Liver (tissue), 9 donors: Measurements from ENCODE around the gene TMEM167A. TPM values are rescaled to one million over a fixed set of nuclear protein-coding genes. Genes with fewer than 3 reads are reported as not detected.

Experiments used
- DNase-seq: peaks from one replicate; pipeline ENCODE4 v3.0.0-alpha.2; 2017; ENCODE audit warnings: low spot score
- H3K27ac ChIP-seq, 2 donors: one replicate each; pipeline ENCODE4 v1.7.0; 2013; ENCODE audit warnings: inconsistent platforms in 2 of 2, low read length in 2 of 2, control low read depth in 1 of 2, low read depth in 1 of 2, mild to moderate bottlenecking in 1 of 2
- H3K27me3 ChIP-seq, 4 donors: one replicate each; pipeline versions ENCODE4 v1.6.1 to v1.7.0; 2013; ENCODE audit warnings: low read length in 3 of 4, inconsistent platforms in 1 of 4, mild to moderate bottlenecking in 1 of 4, moderate library complexity in 1 of 4; ENCODE audit not compliant: control insufficient read depth in 4 of 4, insufficient read depth in 4 of 4
- H3K36me3 ChIP-seq, 4 donors: one replicate each; pipeline versions ENCODE4 v1.6.1 to v1.7.0; 2013; ENCODE audit warnings: low read length in 3 of 4, mild to moderate bottlenecking in 3 of 4, low read depth in 1 of 4, moderate library complexity in 1 of 4; ENCODE audit not compliant: control insufficient read depth in 4 of 4, insufficient read depth in 3 of 4
- H3K4me1 ChIP-seq, 4 donors: one replicate each; pipeline versions ENCODE4 v1.6.1 to v1.7.0; 2013; ENCODE audit warnings: low read length in 3 of 4, mild to moderate bottlenecking in 3 of 4, moderate library complexity in 1 of 4; ENCODE audit not compliant: control insufficient read depth in 4 of 4, insufficient read depth in 4 of 4
- H3K4me3 ChIP-seq, 3 donors: one replicate each; pipeline versions ENCODE4 v1.6.1 to v1.7.0; 2013; ENCODE audit warnings: low read length in 3 of 3, control low read depth in 1 of 3, low read depth in 1 of 3, mild to moderate bottlenecking in 1 of 3
- H3K9ac ChIP-seq, 2 donors: one replicate each; pipeline ENCODE4 v1.7.0; 2013; ENCODE audit warnings: low read length in 2 of 2, mild to moderate bottlenecking in 2 of 2, moderate library complexity in 2 of 2, control low read depth in 1 of 2, low read depth in 1 of 2
- H3K9me3 ChIP-seq, 4 donors: one replicate each; pipeline versions ENCODE4 v1.6.1 to v1.7.0; 2013; ENCODE audit warnings: low read length in 3 of 4; ENCODE audit not compliant: control insufficient read depth in 4 of 4
- EGR1 ChIP-seq, 2 donors: IDR thresholded peaks; 2 replicates each; pipeline ENCODE4 v1.6.1; 2016 to 2018; ENCODE audit warnings: antibody characterized with exemption in 2 of 2, low read depth in 2 of 2
- FOXA1 ChIP-seq: IDR thresholded peaks from 2 replicates; pipeline ENCODE4 v1.6.1; 2016; ENCODE audit warnings: antibody characterized with exemption
- FOXA2 ChIP-seq: IDR thresholded peaks from 2 replicates; pipeline ENCODE4 v1.6.1; 2016; ENCODE audit warnings: antibody characterized with exemption
- GABPA ChIP-seq, 2 donors: IDR thresholded peaks in 1 of 2; conservative IDR thresholded peaks in 1 of 2; 2 replicates each; pipeline ENCODE4 v1.6.1; 2016; ENCODE audit warnings: antibody characterized with exemption in 2 of 2, mild to moderate bottlenecking in 1 of 2, moderate library complexity in 1 of 2
- HNF4A ChIP-seq, 2 donors: conservative IDR thresholded peaks; 2 replicates each; pipeline ENCODE4 v1.6.1; 2016; ENCODE audit warnings: antibody characterized with exemption in 2 of 2, mild to moderate bottlenecking in 2 of 2
- HNF4G ChIP-seq: IDR thresholded peaks from 2 replicates; pipeline ENCODE4 v1.6.1; 2016; ENCODE audit warnings: antibody characterized with exemption
- JUND ChIP-seq, 2 donors: IDR thresholded peaks; 2 replicates each; pipeline ENCODE4 v1.6.1; 2016; ENCODE audit warnings: antibody characterized with exemption in 2 of 2
- NR2F2 ChIP-seq: IDR thresholded peaks from 2 replicates; pipeline ENCODE4 v1.6.1; 2016; ENCODE audit warnings: antibody characterized with exemption
- RAD21 ChIP-seq, 2 donors: IDR thresholded peaks; 2 replicates each; pipeline ENCODE4 v1.6.1; 2016; ENCODE audit warnings: antibody characterized with exemption in 2 of 2, mild to moderate bottlenecking in 2 of 2
- RXRA ChIP-seq, 2 donors: IDR thresholded peaks; 2 replicates each; pipeline ENCODE4 v1.6.1; 2017 to 2018; ENCODE audit warnings: antibody characterized with exemption in 2 of 2, mild to moderate bottlenecking in 1 of 2
- SP1 ChIP-seq: IDR thresholded peaks from 2 replicates; pipeline ENCODE4 v1.6.1; 2018; ENCODE audit warnings: antibody characterized with exemption, mild to moderate bottlenecking
- TAF1 ChIP-seq: conservative IDR thresholded peaks from 2 replicates; pipeline ENCODE4 v1.6.1; 2016; ENCODE audit warnings: antibody characterized with exemption, mild to moderate bottlenecking
- YY1 ChIP-seq: IDR thresholded peaks from 2 replicates; pipeline ENCODE4 v1.6.1; 2016; ENCODE audit warnings: antibody characterized with exemption, mild to moderate bottlenecking
- WGBS: extraction: QIAGEN DNeasy Blood & Tissue Kit; methylation state at CpG from one replicate; pipeline ENCODE4 v1.1.7; 2013; 5-methylcytosine and 5-hydroxymethylcytosine counted together
- polyA plus RNA-seq, 2 donors: library from polyadenylated mRNA; stranded (reverse) in 1 of 2; unstranded in 1 of 2; fragments of 200-250 nt in 1 of 2; fragments of >200 nt in 1 of 2; fragmentation: Nextera tagmentation in 1 of 2; extraction: Ambion mirVana in 1 of 2; gene quantifications; one replicate each; pipeline versions ENCODE4 v1.2.1 to v1.2.3, GENCODE V29; 2013 to 2015
- total RNA-seq, 2 donors: library from RNA; depleted of rRNA; stranded (reverse); fragments of >200 nt; gene quantifications; one replicate each; pipeline ENCODE4 v1.2.3, GENCODE V29; 2014
- TF ChIP-seq, protein P1 (sequence below): fragments of 150-350 bp; IDR thresholded peaks from 2 replicates; pipeline ENCODE4 v1.5.1; 2017; ENCODE audit warnings: improper control_type of control experiment, low read depth, low read length; ENCODE audit not compliant: missing input control
- TF ChIP-seq, protein P2 (sequence below): IDR thresholded peaks from 2 replicates; pipeline ENCODE4 v1.6.1; 2016; ENCODE audit warnings: antibody characterized with exemption
- TF ChIP-seq, protein P3 (sequence below): IDR thresholded peaks from 2 replicates; pipeline ENCODE4 v1.6.1; 2016; ENCODE audit warnings: antibody characterized with exemption
- TF ChIP-seq, protein P4 (sequence below): IDR thresholded peaks from 2 replicates; pipeline ENCODE4 v1.6.1; 2016; ENCODE audit warnings: antibody characterized with exemption
- donor health status: healthy.
- donor health status: healthy.
- donor health status: healthy.
- donor health status: healthy.
- donor health status: healthy.

Gene TMEM167A
- total and polyA plus RNA-seq, 4 donors: 27.0 to 55.2 (median 37.1) TPM

DNA sequence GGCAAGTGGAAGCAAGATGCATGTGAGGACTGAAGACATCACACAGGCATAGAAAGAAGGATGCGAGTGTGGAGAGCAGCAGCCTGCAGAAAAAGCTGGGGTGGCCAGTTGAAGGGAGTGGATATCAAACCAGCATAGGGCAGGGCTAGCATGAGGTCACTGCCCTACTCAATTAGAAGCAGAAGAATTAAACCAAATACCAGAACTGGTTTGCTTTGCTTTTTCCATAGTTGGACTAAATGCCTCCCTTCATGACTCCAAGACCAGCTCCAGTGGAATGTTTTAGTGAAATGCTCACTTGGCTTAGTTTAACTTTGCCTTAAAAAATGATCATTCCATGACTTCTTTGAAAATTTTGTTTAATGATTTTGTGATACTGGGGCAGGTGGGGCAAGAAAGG, 45.8 kb downstream of the TMEM167A start:
- H3K27me3 ChIP-seq: no peaks in the 10 kb centered on the region
- H3K9ac ChIP-seq: no peak overlapping the region
- H3K9me3 ChIP-seq: no peaks in the 10 kb centered on the region
- TF ChIP-seq, protein P1, sequence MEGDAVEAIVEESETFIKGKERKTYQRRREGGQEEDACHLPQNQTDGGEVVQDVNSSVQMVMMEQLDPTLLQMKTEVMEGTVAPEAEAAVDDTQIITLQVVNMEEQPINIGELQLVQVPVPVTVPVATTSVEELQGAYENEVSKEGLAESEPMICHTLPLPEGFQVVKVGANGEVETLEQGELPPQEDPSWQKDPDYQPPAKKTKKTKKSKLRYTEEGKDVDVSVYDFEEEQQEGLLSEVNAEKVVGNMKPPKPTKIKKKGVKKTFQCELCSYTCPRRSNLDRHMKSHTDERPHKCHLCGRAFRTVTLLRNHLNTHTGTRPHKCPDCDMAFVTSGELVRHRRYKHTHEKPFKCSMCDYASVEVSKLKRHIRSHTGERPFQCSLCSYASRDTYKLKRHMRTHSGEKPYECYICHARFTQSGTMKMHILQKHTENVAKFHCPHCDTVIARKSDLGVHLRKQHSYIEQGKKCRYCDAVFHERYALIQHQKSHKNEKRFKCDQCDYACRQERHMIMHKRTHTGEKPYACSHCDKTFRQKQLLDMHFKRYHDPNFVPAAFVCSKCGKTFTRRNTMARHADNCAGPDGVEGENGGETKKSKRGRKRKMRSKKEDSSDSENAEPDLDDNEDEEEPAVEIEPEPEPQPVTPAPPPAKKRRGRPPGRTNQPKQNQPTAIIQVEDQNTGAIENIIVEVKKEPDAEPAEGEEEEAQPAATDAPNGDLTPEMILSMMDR: no peak
- no peak for TF ChIP-seq JUND (IDR thresholded peaks at IDR 0.05)
- TF ChIP-seq TAF1: no peak
- TF ChIP-seq FOXA1: no peak
- TF ChIP-seq, protein P2, sequence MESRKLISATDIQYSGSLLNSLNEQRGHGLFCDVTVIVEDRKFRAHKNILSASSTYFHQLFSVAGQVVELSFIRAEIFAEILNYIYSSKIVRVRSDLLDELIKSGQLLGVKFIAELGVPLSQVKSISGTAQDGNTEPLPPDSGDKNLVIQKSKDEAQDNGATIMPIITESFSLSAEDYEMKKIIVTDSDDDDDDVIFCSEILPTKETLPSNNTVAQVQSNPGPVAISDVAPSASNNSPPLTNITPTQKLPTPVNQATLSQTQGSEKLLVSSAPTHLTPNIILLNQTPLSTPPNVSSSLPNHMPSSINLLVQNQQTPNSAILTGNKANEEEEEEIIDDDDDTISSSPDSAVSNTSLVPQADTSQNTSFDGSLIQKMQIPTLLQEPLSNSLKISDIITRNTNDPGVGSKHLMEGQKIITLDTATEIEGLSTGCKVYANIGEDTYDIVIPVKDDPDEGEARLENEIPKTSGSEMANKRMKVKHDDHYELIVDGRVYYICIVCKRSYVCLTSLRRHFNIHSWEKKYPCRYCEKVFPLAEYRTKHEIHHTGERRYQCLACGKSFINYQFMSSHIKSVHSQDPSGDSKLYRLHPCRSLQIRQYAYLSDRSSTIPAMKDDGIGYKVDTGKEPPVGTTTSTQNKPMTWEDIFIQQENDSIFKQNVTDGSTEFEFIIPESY: no peak
- TF ChIP-seq, protein P3, sequence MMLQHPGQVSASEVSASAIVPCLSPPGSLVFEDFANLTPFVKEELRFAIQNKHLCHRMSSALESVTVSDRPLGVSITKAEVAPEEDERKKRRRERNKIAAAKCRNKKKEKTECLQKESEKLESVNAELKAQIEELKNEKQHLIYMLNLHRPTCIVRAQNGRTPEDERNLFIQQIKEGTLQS: no peak
- TF ChIP-seq HNF4G: no peak
- TF ChIP-seq NR2F2: no peak
- no peak for TF ChIP-seq GABPA (IDR thresholded peaks at IDR 0.05 in 1 of 2, conservative IDR thresholded peaks at IDR 0.05 in 1 of 2)
- TF ChIP-seq EGR1 (IDR thresholded peaks at IDR 0.05; ENCODE audit: low read depth in 2 of 2): no peak
- TF ChIP-seq RAD21 (IDR thresholded peaks at IDR 0.05): no peak
- TF ChIP-seq RXRA (IDR thresholded peaks at IDR 0.05): no peak
- no peaks in the 10 kb centered on the region for H3K36me3 ChIP-seq
- no peak overlapping the region for H3K27ac ChIP-seq
- WGBS: 98% methylated on average over 1 of the region's 1 CpG
- H3K4me1 ChIP-seq: no peaks in the 10 kb centered on the region
- no peak for DNase-seq
- no peak overlapping the region for H3K4me3 ChIP-seq

DNA sequence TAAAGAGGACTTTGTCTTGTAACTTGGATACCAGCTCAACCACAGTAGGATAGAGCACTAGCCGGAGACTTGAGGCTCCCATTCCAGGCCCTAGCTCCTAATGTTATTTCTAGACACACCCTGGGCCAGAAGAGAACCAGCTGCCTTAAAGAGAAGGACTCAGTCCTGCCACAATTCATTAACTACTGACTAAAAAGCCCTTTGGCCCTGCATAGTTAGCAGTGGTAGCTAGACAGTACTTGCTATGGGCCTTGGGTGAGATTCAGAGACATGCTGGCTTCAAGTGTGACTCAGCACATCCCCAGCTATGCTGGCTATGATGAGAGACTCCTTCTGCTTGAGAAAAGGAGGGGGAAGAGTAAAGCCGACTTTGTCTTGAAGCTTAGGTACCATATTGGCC, 47.3 kb downstream of the TMEM167A start:
- H3K27me3 ChIP-seq: no peaks in the 10 kb centered on the region
- no peak overlapping the region for H3K4me3 ChIP-seq
- TF ChIP-seq RAD21 (IDR thresholded peaks at IDR 0.05) (no peak), YY1 (no peak), NR2F2 (no peak), FOXA2 (no peak), GABPA (IDR thresholded peaks at IDR 0.05 in 1 of 2, conservative IDR thresholded peaks at IDR 0.05 in 1 of 2) (no peak), EGR1 (IDR thresholded peaks at IDR 0.05; ENCODE audit: low read depth in 2 of 2) (no peak), HNF4G (no peak), SP1 (no peak), FOXA1 (no peak), TAF1 (no peak), HNF4A (conservative IDR thresholded peaks at IDR 0.05) (no peak)
- TF ChIP-seq, protein P4, sequence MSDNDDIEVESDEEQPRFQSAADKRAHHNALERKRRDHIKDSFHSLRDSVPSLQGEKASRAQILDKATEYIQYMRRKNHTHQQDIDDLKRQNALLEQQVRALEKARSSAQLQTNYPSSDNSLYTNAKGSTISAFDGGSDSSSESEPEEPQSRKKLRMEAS: no peak
- TF ChIP-seq, protein P1: no peak
- TF ChIP-seq, protein P2: no peak
- TF ChIP-seq, protein P3: no peak
- H3K9ac ChIP-seq: no peak overlapping the region
- H3K36me3 ChIP-seq: no peaks in the 10 kb centered on the region
- no peaks in the 10 kb centered on the region for H3K4me1 ChIP-seq
- DNase-seq: no peak
- H3K9me3 ChIP-seq: no peaks in the 10 kb centered on the region
- H3K27ac ChIP-seq: no peak overlapping the region
- 98% methylated on average over 2 of the region's 2 CpGs for WGBS
